CD4-positive, alpha-beta T cell treated with Interleukin-15 for 4 hours (primary cell): ENCODE results near the gene DPT.

ENCODE experiments used
- DNase-seq: peaks from one replicate; pipeline ENCODE4 v3.0.0-alpha.2; 2020; ENCODE audit warnings: low spot score

The DPT gene

GRCh38 chr1:168664069-168664834 is 64.8 kb downstream of the DPT start:
- DNase-seq, result no peak

- DNase-seq, result no peak
Observed at GRCh38 chr1:168656485-168656884, 72.5 kb downstream of the DPT start.

GRCh38 chr1:168654198-168654915 is 74.6 kb downstream of the DPT start:
- DNase-seq, result no peak

- no peak for DNase-seq
Observed at GRCh38 chr1:168653567-168653966, 75.4 kb downstream of the DPT start.

GRCh38 chr1:168645721-168646120 is 83.3 kb downstream of the DPT start:
- no peak for DNase-seq
